PC-3 (cell line): ENCODE data around the gene GHITM.

ENCODE experiments used
- CTCF ChIP-seq: fragments of 300-600 bp; sonication (generic); conservative IDR thresholded peaks from 2 replicates; pipeline ENCODE4 v1.5.1; 2017; ENCODE audit warnings: antibody characterized with exemption, low read depth, mild to moderate bottlenecking, low read length
- EZH2 ChIP-seq: fragments of 300-600 bp; sonication (generic); IDR thresholded peaks from one replicate; pipeline ENCODE4 v1.6.1; 2017; ENCODE audit warnings: antibody characterized with exemption, mild to moderate bottlenecking, low read length; ENCODE audit not compliant: unreplicated experiment
- EZH2phosphoT487 ChIP-seq: fragments of 300-600 bp; sonication (generic); IDR thresholded peaks from 2 replicates; pipeline ENCODE4 v1.6.1; 2018; ENCODE audit warnings: mild to moderate bottlenecking, antibody characterized with exemption, low read length, borderline replicate concordance

- TF ChIP-seq CTCF = no peak
- no peak for TF ChIP-seq EZH2phosphoT487
- TF ChIP-seq EZH2 = no peak
These were observed 62.4 kb downstream of the GHITM start for GRCh38 chr10:84201682-84202081.
